H9 (cell line): ENCODE data around the gene ARMS2. TPM values are rescaled to one million over a fixed set of nuclear protein-coding genes. Genes with fewer than 3 reads are reported as not detected.
A peak's percentile ranks its signal among the peaks of the same experiment; 100 is the strongest.

Source experiments
- DNase-seq: peaks from one replicate; pipeline ENCODE4 v3.0.0-alpha.2; 2017
- H2AFZ ChIP-seq: one replicate; pipeline ENCODE4 v1.6.1; 2013; ENCODE audit warnings: mild to moderate bottlenecking, low read length, control low read depth, moderate library complexity
- H2AK5ac ChIP-seq: 2 replicates; pipeline ENCODE4 v1.6.1; 2013; ENCODE audit warnings: low read length, control low read depth, mixed read lengths; ENCODE audit not compliant: insufficient read length
- H2BK120ac ChIP-seq: one replicate; pipeline ENCODE4 v1.6.1; 2013; ENCODE audit warnings: low read depth, mild to moderate bottlenecking, low read length, control low read depth, inconsistent platforms; ENCODE audit not compliant: poor library complexity, severe bottlenecking
- H2BK12ac ChIP-seq: 2 replicates; pipeline ENCODE4 v1.6.1; 2013; ENCODE audit warnings: low read length, control low read depth, mixed read lengths, low read depth; ENCODE audit not compliant: insufficient read length
- H2BK15ac ChIP-seq: 2 replicates; pipeline ENCODE4 v1.6.1; 2013; ENCODE audit warnings: low read depth, low read length, control low read depth
- H2BK20ac ChIP-seq: one replicate; pipeline ENCODE4 v1.6.1; 2013; ENCODE audit warnings: low read depth, mild to moderate bottlenecking, low read length, control low read depth, inconsistent platforms; ENCODE audit not compliant: poor library complexity, severe bottlenecking
- H2BK5ac ChIP-seq: 2 replicates; pipeline ENCODE4 v1.6.1; 2013; ENCODE audit warnings: low read length, control low read depth, mixed read lengths; ENCODE audit not compliant: insufficient read length
- H3K14ac ChIP-seq: 2 replicates; pipeline ENCODE4 v1.6.1; 2013; ENCODE audit warnings: low read length, control low read depth; ENCODE audit not compliant: insufficient read depth
- H3K18ac ChIP-seq: 2 replicates; pipeline ENCODE4 v1.6.1; 2013; ENCODE audit warnings: low read depth, mild to moderate bottlenecking, mixed read lengths, low read length, control low read depth; ENCODE audit not compliant: insufficient read length
- H3K23ac ChIP-seq: 2 replicates; pipeline ENCODE4 v1.6.1; 2013; ENCODE audit warnings: low read length, control low read depth, mixed read lengths, low read depth; ENCODE audit not compliant: insufficient read length
- H3K23me2 ChIP-seq: 2 replicates; pipeline ENCODE4 v1.6.1; 2013; ENCODE audit warnings: low read depth, mild to moderate bottlenecking, mixed read lengths, low read length, control low read depth; ENCODE audit not compliant: insufficient read length, poor library complexity, severe bottlenecking
- H3K27ac ChIP-seq: 2 replicates; pipeline ENCODE4 v1.5.1; 2013; ENCODE audit warnings: low read length, control low read depth, mixed read lengths, low read depth; ENCODE audit not compliant: insufficient read length
- H3K27me3 ChIP-seq: 2 replicates; pipeline ENCODE4 v1.6.1; 2013; ENCODE audit warnings: low read length, control low read depth, inconsistent platforms; ENCODE audit not compliant: insufficient read depth
- H3K4ac ChIP-seq: 2 replicates; pipeline ENCODE4 v1.6.1; 2013; ENCODE audit warnings: low read depth, mild to moderate bottlenecking, control low read depth, inconsistent platforms, low read length, moderate library complexity
- H3K4me1 ChIP-seq: 2 replicates; pipeline ENCODE4 v1.6.1; 2013; ENCODE audit warnings: low read length, control low read depth, inconsistent platforms; ENCODE audit not compliant: insufficient read depth
- H3K4me2 ChIP-seq: 2 replicates; pipeline ENCODE4 v1.6.1; 2013; ENCODE audit warnings: low read length, control low read depth, mixed read lengths; ENCODE audit not compliant: insufficient read length, insufficient read depth
- H3K56ac ChIP-seq: 2 replicates; pipeline ENCODE4 v1.6.1; 2013; ENCODE audit warnings: low read depth, mild to moderate bottlenecking, mixed read lengths, low read length, control low read depth; ENCODE audit not compliant: insufficient read length
- H3K79me1 ChIP-seq: 2 replicates; pipeline ENCODE4 v1.6.1; 2013; ENCODE audit warnings: low read depth, mild to moderate bottlenecking, moderate library complexity, low read length, control low read depth, inconsistent platforms; ENCODE audit not compliant: insufficient read depth, poor library complexity, severe bottlenecking
- H3K79me2 ChIP-seq: 2 replicates; pipeline ENCODE4 v1.6.1; 2013; ENCODE audit warnings: low read length, control low read depth, inconsistent platforms; ENCODE audit not compliant: insufficient read depth
- H3K9ac ChIP-seq: 2 replicates; pipeline ENCODE4 v1.6.1; 2013; ENCODE audit warnings: low read length, control low read depth, mixed read lengths; ENCODE audit not compliant: insufficient read length; ENCODE audit errors: extremely low read depth
- H3K9me3 ChIP-seq: one replicate; pipeline ENCODE4 v1.6.1; 2013; ENCODE audit warnings: low read depth, low read length, inconsistent platforms; ENCODE audit not compliant: control insufficient read depth
- H3T11ph ChIP-seq: one replicate; pipeline ENCODE4 v1.6.1; 2013; ENCODE audit warnings: mild to moderate bottlenecking, low read length, control low read depth, inconsistent platforms
- H4K20me1 ChIP-seq: one replicate; pipeline ENCODE4 v1.6.1; 2013; ENCODE audit not compliant: control insufficient read depth, insufficient read length, insufficient read depth
- H4K5ac ChIP-seq: 2 replicates; pipeline ENCODE4 v1.6.1; 2013; ENCODE audit warnings: low read depth, mild to moderate bottlenecking, mixed read lengths, low read length, control low read depth; ENCODE audit not compliant: insufficient read length
- H4K8ac ChIP-seq: replicated peaks from 2 replicates; pipeline ENCODE4 v1.6.1; 2013; ENCODE audit warnings: low read length, control low read depth, mixed read lengths, low read depth; ENCODE audit not compliant: insufficient read length
- H4K91ac ChIP-seq: 2 replicates; pipeline ENCODE4 v1.6.1; 2013; ENCODE audit warnings: low read depth, mild to moderate bottlenecking, moderate library complexity, mixed read lengths, low read length, control low read depth; ENCODE audit not compliant: insufficient read length
- H3K27ac Mint-ChIP-seq, 3 experiments: 2 replicates in 2 of 3; 3 replicates in 1 of 3; pipeline ENCODE4 v1.8.0; 2020 to 2021; ENCODE audit warnings: mixed read lengths in 3 of 3, mild to moderate bottlenecking in 1 of 3, moderate library complexity in 1 of 3
- H3K27me3 Mint-ChIP-seq: 2 replicates; pipeline ENCODE4 v1.8.0; 2021; ENCODE audit warnings: low read depth, mild to moderate bottlenecking, moderate library complexity, mixed read lengths
- H3K36me3 Mint-ChIP-seq, 3 experiments: 2 replicates in 2 of 3; 3 replicates in 1 of 3; pipeline ENCODE4 v1.8.0; 2020 to 2021; ENCODE audit warnings: low read depth in 3 of 3, mixed read lengths in 3 of 3; ENCODE audit not compliant: insufficient read depth in 1 of 3
- H3K4me1 Mint-ChIP-seq, 2 experiments: 2 replicates each; pipeline ENCODE4 v1.8.0; 2020; ENCODE audit warnings: mixed read lengths in 2 of 2
- H3K4me3 Mint-ChIP-seq, 2 experiments: 2 replicates in 1 of 2; 3 replicates in 1 of 2; pipeline ENCODE4 v1.8.0; 2020 to 2021; ENCODE audit warnings: mild to moderate bottlenecking in 2 of 2, mixed read lengths in 2 of 2, moderate library complexity in 1 of 2
- H3K9me3 Mint-ChIP-seq, 2 experiments: 2 replicates in 1 of 2; 3 replicates in 1 of 2; pipeline ENCODE4 v1.8.0; 2020; ENCODE audit warnings: mild to moderate bottlenecking in 2 of 2, mixed read lengths in 2 of 2, moderate library complexity in 1 of 2
- CTCF ChIP-seq: fragments of 200-600 bp; sonication (generic); conservative IDR thresholded peaks from 3 replicates; pipeline ENCODE4 v1.8.0; 2021; ENCODE audit warnings: antibody characterized with exemption, mild to moderate bottlenecking
- WGBS: extraction: QIAGEN DNeasy Blood & Tissue Kit; methylation state at CpG from one replicate; pipeline ENCODE4 v1.1.7; 2013; ENCODE audit warnings: missing lambda C conversion rate, low lambda C conversion rate, mixed read lengths; ENCODE audit not compliant: insufficient read length; ENCODE audit errors: extremely low coverage; 5-methylcytosine and 5-hydroxymethylcytosine counted together
- total RNA-seq: library from RNA; stranded (reverse); gene quantifications from 2 replicates; pipeline ENCODE4 v1.2.1, GENCODE V29; 2021

ARMS2 gene
- total RNA-seq, 1 experiment from 2014 or later = not detected

- Histone ChIP-seq H3K4me1 (peaks cover 2% of the 10 kb centered on the region; the same call in 1 of the 2 replicates), H3K79me1 (no peaks in the 10 kb centered on the region), H2BK20ac (no peak overlapping the region), H3K23me2 (no peaks in the 10 kb centered on the region), H2BK5ac (no peak overlapping the region), H4K91ac (no peak overlapping the region), H3K27ac (no peak overlapping the region), H2BK120ac (no peak overlapping the region), H4K5ac (no peak overlapping the region), H3K79me2 (no peaks in the 10 kb centered on the region), H2AK5ac (no peak overlapping the region), H2AFZ (no peak overlapping the region), H2BK15ac (no peak overlapping the region), H3K9ac (no peak overlapping the region), H3K14ac (no peak overlapping the region), H3K23ac (no peak overlapping the region), H3K4me2 (no peak overlapping the region), H3T11ph (no peak overlapping the region), H3K27me3 (no peaks in the 10 kb centered on the region), H4K8ac (no peak overlapping the region), H3K18ac (no peak overlapping the region), H3K9me3 (no peaks in the 10 kb centered on the region), H4K20me1 (no peaks in the 10 kb centered on the region), H2BK12ac (no peak overlapping the region), H3K4ac (no peak overlapping the region), H3K56ac (no peak overlapping the region)
- peaks cover 5 to 35% (median 11%) of the 10 kb centered on the region in 3 experiments; a peak in 6 of 7 replicates for H3K36me3 Mint-ChIP-seq
- DNase-seq = no peak
- H3K4me1 Mint-ChIP-seq = peaks cover 8 to 10% of the 10 kb centered on the region in 2 experiments; a peak in 3 of 4 replicates
- no peaks in the 10 kb centered on the region for H3K27me3 Mint-ChIP-seq
- H3K9me3 Mint-ChIP-seq = no peaks in the 10 kb centered on the region
- peak overlapping the region in 1 of 3 experiments; percentile 19; a peak in 1 of 7 replicates for H3K27ac Mint-ChIP-seq
- WGBS = no CpG with 5 or more reads among the region's 3 CpGs
- TF ChIP-seq CTCF = no peak
- H3K4me3 Mint-ChIP-seq = no peak overlapping the region
These were observed 33.3 kb upstream of the ARMS2 start for GRCh38 chr10:122421054-122421625.
